Right ventricle myocardium inferior (tissue), 1 donor: Measurements from ENCODE around the gene GNB5. TPM values are rescaled to one million over a fixed set of nuclear protein-coding genes. Genes with fewer than 3 reads are reported as not detected.

Experiments
- ATAC-seq: fragments of 200-7000 bp; cut with Tn5 transposase; one replicate; pipeline ENCODE4 v1.9.1; 2020; ENCODE audit warnings: mild to moderate bottlenecking, moderate library complexity
- DNase-seq: peaks from one replicate; pipeline ENCODE4 v3.0.0; 2021; ENCODE audit errors: missing footprints
- intact Hi-C: fragments of 100-400 bp; cut with DNase I; formaldehyde crosslinking; loops from one replicate; pipeline ENCODE4 v1.11.0; 2022
- total RNA-seq: library from RNA; stranded (reverse); fragmentation: NEBNext Ultra II Directional; extraction: Animal tissue kit (Norgen Biotek cat#: 25700); gene quantifications from one replicate; pipeline ENCODE4 v1.2.1, GENCODE V29; 2021
- donor health status: DM: no; HTN: yes; CAD: no; lungs with severe emphysema.

Gene GNB5
- total RNA-seq, 1 donor from 2014 or later: 10.6 TPM

- DNase-seq (no peak), ATAC-seq (no peak)
- intact Hi-C loops: loop anchor here (10.0 kb wide), 1 partner anchor 249 kb away; no protein-coding TSS in a partner anchor
These were observed 57.5 kb downstream of the GNB5 start for GRCh38 chr15:52133510-52134220.

GRCh38 chr15:52132066-52132465 is 59.1 kb downstream of the GNB5 start:
- no peak for ATAC-seq
- DNase-seq: no peak
- intact Hi-C loops: loop anchor here (10.0 kb wide), 1 partner anchor 247 kb away; no protein-coding TSS in a partner anchor

- ATAC-seq: no peak
- DNase-seq: no peak
- intact Hi-C loops: no loop called here
These were observed 62.6 kb downstream of the GNB5 start for GRCh38 chr15:52128568-52128967.

- intact Hi-C loops: no loop called here
- ATAC-seq: no peak
These were observed 66.8 kb downstream of the GNB5 start for GRCh38 chr15:52124270-52124880.

GRCh38 chr15:52121896-52122295 is 69.3 kb downstream of the GNB5 start:
- intact Hi-C loops: no loop called here
- DNase-seq: no peak
- ATAC-seq: no peak

More at GRCh38 chr15:52124270-52124880, 66.8 kb downstream of the GNB5 start:
- DNase-seq: no peak

- DNase-seq: no peak
- ATAC-seq: no peak
- intact Hi-C loops: no loop called here
These were observed 70.2 kb downstream of the GNB5 start for GRCh38 chr15:52121006-52121405.

- ATAC-seq (no peak), DNase-seq (no peak)
- intact Hi-C loops: no loop called here
These were observed 70.7 kb downstream of the GNB5 start for GRCh38 chr15:52120488-52120887.

GRCh38 chr15:52118969-52119749 is 72.0 kb downstream of the GNB5 start:
- ATAC-seq: no peak
- intact Hi-C loops: no loop called here
- DNase-seq: no peak

- ATAC-seq (no peak), DNase-seq (no peak)
- intact Hi-C loops: no loop called here
These were observed 73.6 kb downstream of the GNB5 start for GRCh38 chr15:52117549-52117948.

GRCh38 chr15:52115598-52116427 is 75.4 kb downstream of the GNB5 start:
- ATAC-seq (no peak), DNase-seq (no peak)
- intact Hi-C loops: no loop called here

GRCh38 chr15:52114261-52115055 is 76.7 kb downstream of the GNB5 start:
- intact Hi-C loops: no loop called here
- ATAC-seq: no peak
- peak; percentile 48 for DNase-seq

GRCh38 chr15:52113708-52114107 is 77.5 kb downstream of the GNB5 start:
- no peak for ATAC-seq
- intact Hi-C loops: no loop called here
- DNase-seq: no peak

- no peak for ATAC-seq
- DNase-seq: no peak
- intact Hi-C loops: no loop called here
These were observed 78.0 kb downstream of the GNB5 start for GRCh38 chr15:52113235-52113634.

- intact Hi-C loops: no loop called here
- ATAC-seq (peak; percentile 32), DNase-seq (no peak)
These were observed 78.9 kb downstream of the GNB5 start for GRCh38 chr15:52112203-52112750.

- intact Hi-C loops: no loop called here
- ATAC-seq (no peak), DNase-seq (no peak)
These were observed 79.5 kb downstream of the GNB5 start for GRCh38 chr15:52111517-52112202.

GRCh38 chr15:52109559-52110451 is 81.4 kb downstream of the GNB5 start:
- DNase-seq (no peak), ATAC-seq (no peak)
- intact Hi-C loops: no loop called here
